MCF 10A (cell line): ENCODE measurements around the gene OTUD3. TPM values are rescaled to one million over a fixed set of nuclear protein-coding genes. Genes with fewer than 3 reads are reported as not detected.
A peak's percentile ranks its signal among the peaks of the same experiment; 100 is the strongest.

Source experiments
- BruUV-seq: library from RNA; stranded (reverse); fragments of 400-500 nt; replicated peaks from 2 replicates; lab custom pipeline; 2021; lab: Mats Ljungman, UMichigan
- CTCF ChIA-PET: fragments of 300-600 bp; sonication (Branson Sonifier 250); formaldehyde crosslinking; extraction: SDS; loops from one replicate; lab custom pipeline; 2021; ENCODE audit warnings: antibody characterized with exemption, inconsistent platforms; lab: Yijun Ruan, JAX
- POLR2A ChIA-PET: fragments of 300-600, 350-650 bp; sonication (Branson Sonifier 250); formaldehyde crosslinking; extraction: SDS; loops from one replicate; lab custom pipeline; 2020; ENCODE audit warnings: antibody characterized with exemption, inconsistent platforms; lab: Yijun Ruan, JAX
- DNase-seq: peaks from one replicate; pipeline ENCODE4 v3.0.0-alpha.2; 2018; ENCODE audit not compliant: unreplicated experiment
- H3K27ac Mint-ChIP-seq: one replicate; pipeline ENCODE4 v1.8.0; 2022; ENCODE audit warnings: mild to moderate bottlenecking, low read depth, mixed read lengths; ENCODE audit not compliant: unreplicated experiment
- H3K27me3 Mint-ChIP-seq: one replicate; pipeline ENCODE4 v1.8.0; 2022; ENCODE audit warnings: mixed read lengths; ENCODE audit not compliant: insufficient read depth, unreplicated experiment
- H3K36me3 Mint-ChIP-seq: one replicate; pipeline ENCODE4 v1.8.0; 2022; ENCODE audit warnings: mild to moderate bottlenecking, moderate library complexity, mixed read lengths; ENCODE audit not compliant: insufficient read depth, unreplicated experiment
- H3K4me1 Mint-ChIP-seq: one replicate; pipeline ENCODE4 v1.8.0; 2022; ENCODE audit warnings: mixed read lengths; ENCODE audit not compliant: insufficient read depth, unreplicated experiment
- H3K4me3 Mint-ChIP-seq: one replicate; pipeline ENCODE4 v1.8.0; 2022; ENCODE audit warnings: mild to moderate bottlenecking, moderate library complexity, mixed read lengths; ENCODE audit not compliant: unreplicated experiment
- H3K9me3 Mint-ChIP-seq: one replicate; pipeline ENCODE4 v1.8.0; 2022; ENCODE audit warnings: mixed read lengths; ENCODE audit not compliant: unreplicated experiment
- intact Hi-C: fragments of 100-400 bp; cut with micrococcal nuclease; formaldehyde crosslinking; loops from 2 replicates; pipeline ENCODE4 v1.14.1; 2022
- total RNA-seq: library from RNA; stranded (reverse); gene quantifications from 2 replicates; pipeline ENCODE4 v1.2.3, GENCODE V29; 2022
- TF ChIP-seq, protein P1 (sequence below): fragments of 200-600 bp; IDR thresholded peaks from one replicate; pipeline ENCODE4 v1.8.0; 2022; ENCODE audit warnings: antibody characterized with exemption, mild to moderate bottlenecking; ENCODE audit not compliant: unreplicated experiment

Gene OTUD3
- total RNA-seq, 1 experiment from 2014 or later = 11.6 TPM

DNA sequence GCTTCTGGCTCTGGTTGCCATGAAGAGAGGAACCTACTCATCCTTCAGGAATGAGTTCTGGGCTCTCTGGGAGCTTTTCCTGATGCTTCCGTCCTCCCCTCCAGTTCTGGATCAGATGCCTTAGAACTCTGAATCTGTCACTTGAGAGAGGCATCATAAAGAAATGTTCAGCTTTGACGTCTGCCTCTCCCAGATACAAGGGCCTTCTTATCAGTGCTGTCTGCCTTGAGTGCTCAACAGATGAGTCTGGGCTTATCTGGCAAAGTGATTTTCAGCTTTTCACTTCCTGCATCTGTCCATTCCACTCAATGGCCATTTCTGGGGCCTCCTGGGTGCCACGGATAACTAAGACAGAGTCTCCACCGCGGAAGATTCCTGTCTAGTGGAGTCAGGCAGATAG is 12.3 kb upstream of the OTUD3 start:
- no peak overlapping the region for H3K4me3 Mint-ChIP-seq
- H3K36me3 Mint-ChIP-seq = no peaks in the 10 kb centered on the region
- peaks cover 11% of the 10 kb centered on the region for H3K27me3 Mint-ChIP-seq
- no peaks in the 10 kb centered on the region for H3K9me3 Mint-ChIP-seq
- ChIA-PET POLR2A (no interaction called here), CTCF (interaction anchor here (0.7 kb wide), 2 partner anchors 65 to 208 kb away, joined by 3 to 6 read pairs; no protein-coding TSS in a partner anchor)
- no peak for DNase-seq
- H3K4me1 Mint-ChIP-seq = peaks cover 8% of the 10 kb centered on the region
- intact Hi-C loops = loop anchor here (5.0 kb wide), 1 partner anchor 108 kb away; no protein-coding TSS in a partner anchor
- no TSS peak for BruUV-seq
- H3K27ac Mint-ChIP-seq = no peak overlapping the region
- TF ChIP-seq, protein P1, sequence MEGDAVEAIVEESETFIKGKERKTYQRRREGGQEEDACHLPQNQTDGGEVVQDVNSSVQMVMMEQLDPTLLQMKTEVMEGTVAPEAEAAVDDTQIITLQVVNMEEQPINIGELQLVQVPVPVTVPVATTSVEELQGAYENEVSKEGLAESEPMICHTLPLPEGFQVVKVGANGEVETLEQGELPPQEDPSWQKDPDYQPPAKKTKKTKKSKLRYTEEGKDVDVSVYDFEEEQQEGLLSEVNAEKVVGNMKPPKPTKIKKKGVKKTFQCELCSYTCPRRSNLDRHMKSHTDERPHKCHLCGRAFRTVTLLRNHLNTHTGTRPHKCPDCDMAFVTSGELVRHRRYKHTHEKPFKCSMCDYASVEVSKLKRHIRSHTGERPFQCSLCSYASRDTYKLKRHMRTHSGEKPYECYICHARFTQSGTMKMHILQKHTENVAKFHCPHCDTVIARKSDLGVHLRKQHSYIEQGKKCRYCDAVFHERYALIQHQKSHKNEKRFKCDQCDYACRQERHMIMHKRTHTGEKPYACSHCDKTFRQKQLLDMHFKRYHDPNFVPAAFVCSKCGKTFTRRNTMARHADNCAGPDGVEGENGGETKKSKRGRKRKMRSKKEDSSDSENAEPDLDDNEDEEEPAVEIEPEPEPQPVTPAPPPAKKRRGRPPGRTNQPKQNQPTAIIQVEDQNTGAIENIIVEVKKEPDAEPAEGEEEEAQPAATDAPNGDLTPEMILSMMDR = no peak

DNA sequence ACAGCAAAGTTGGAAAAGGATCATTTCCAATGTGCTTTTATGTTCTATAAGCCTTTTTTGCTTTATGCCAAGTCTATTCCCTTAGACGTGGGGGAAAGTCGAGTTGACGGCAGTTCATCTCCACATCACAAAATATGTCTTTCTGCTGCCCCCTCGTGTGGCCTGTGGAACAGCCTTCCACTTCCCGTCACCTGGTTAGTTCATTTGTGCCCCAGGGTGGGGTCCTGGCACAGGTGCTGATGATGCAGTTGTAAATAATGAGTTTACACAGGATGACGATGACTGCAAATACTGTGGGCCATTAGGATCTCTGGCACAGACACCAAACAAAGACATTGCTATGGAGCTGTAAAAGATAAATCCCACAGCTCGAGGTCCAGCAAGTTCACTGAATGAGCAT is 10.0 kb upstream of the OTUD3 start:
- Mint-ChIP-seq H3K27me3 (peaks cover 11% of the 10 kb centered on the region), H3K36me3 (no peaks in the 10 kb centered on the region), H3K9me3 (no peaks in the 10 kb centered on the region), H3K4me3 (no peak overlapping the region), H3K4me1 (peaks cover 8% of the 10 kb centered on the region), H3K27ac (peak overlapping the region; percentile 84)
- no TSS peak for BruUV-seq
- peak; percentile 42 for DNase-seq
- TF ChIP-seq, protein P1 = no peak
- ChIA-PET POLR2A (no interaction called here), CTCF (interaction anchor here (0.6 to 0.7 kb wide), 3 partner anchors 11 to 338 kb away, joined by 3 read pairs; no protein-coding TSS in a partner anchor)
- intact Hi-C loops = loop anchor here (5.0 kb wide), 1 partner anchor 110 kb away; no protein-coding TSS in a partner anchor

DNA sequence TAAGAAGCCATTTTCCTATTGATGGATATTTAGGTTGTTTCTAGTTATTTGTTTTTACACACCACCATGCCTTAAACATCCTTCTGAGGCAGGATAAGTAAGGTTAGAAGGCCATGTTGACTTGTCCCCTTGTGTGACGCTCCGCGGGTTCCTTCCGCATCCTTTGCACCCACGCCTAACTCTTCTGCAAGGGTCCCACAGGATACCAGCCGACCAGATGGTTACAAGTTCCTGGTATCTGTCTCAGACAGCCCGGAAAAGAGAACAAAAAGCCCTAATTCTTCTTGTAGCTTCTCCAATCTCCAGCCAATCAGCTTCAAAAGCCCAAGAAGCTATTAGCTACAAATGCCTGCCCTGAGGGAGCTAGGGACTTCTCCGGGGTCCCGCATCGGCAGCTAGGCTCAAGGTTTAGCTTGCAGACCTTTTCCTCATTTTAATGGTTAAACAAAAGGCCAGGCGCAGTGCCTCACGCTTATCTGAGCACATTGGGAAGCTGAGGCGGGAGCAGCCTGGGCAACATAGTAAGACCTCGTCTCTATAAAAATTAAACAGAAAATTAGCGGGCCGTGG is 4.9 kb upstream of the OTUD3 start:
- Mint-ChIP-seq H3K36me3 (no peaks in the 10 kb centered on the region), H3K9me3 (no peaks in the 10 kb centered on the region), H3K4me1 (peaks cover 12% of the 10 kb centered on the region), H3K27ac (no peak overlapping the region), H3K27me3 (peaks cover 11% of the 10 kb centered on the region), H3K4me3 (no peak overlapping the region)
- intact Hi-C loops = no loop called here
- ChIA-PET CTCF (interaction anchor here (0.6 to 1.1 kb wide), 3 partner anchors 35 to 536 kb away, joined by 3 to 4 read pairs (median 3); no protein-coding TSS in a partner anchor), POLR2A (no interaction called here)
- BruUV-seq = no TSS peak
- TF ChIP-seq, protein P1 = no peak
- DNase-seq = no peak

DNA sequence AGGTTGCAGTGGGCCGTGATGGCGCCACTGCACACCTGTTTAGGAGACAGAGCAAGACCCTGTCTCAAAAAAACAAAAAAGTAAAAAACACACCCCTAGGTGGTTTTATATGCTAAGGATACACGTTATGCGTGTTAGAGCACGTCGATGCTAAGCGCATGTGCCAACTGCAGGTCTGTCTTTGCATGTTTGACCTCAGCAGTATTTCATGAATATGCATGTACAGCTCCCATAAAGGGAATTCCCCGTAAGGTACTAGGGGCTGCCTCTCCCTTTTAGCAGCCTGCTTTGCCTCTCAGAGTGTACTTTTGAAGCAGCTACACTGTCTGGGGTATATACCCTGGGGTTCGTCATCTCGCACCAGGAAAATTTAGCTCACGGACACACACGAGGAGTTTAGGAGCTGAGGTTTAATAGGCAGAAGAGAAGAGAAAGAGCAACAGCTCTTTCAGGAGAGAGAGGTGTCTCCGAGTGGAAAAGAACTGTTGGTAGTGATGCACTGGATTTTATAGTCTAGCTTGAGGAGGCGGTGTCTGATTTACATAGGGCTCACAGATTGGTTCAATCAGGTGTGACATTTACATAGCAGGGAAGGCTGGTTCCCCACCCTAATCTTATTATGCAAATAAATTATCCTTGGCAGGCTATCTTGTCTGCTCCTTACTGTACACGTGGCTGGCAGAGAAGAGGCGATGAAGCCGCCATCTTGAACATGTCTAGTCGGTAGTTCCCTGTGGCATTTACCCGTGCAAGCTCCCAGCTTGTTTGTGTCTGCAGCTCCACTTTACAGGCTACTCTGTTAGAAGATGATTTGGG is 4.2 kb upstream of the OTUD3 start:
- intact Hi-C loops = no loop called here
- DNase-seq = peak; percentile 66
- no peaks in the 10 kb centered on the region for H3K9me3 Mint-ChIP-seq
- H3K27ac Mint-ChIP-seq = no peak overlapping the region
- ChIA-PET POLR2A (no interaction called here), CTCF (interaction anchor here (0.7 to 1.1 kb wide), 2 partner anchors 96 to 537 kb away, joined by 3 to 4 read pairs; no protein-coding TSS in a partner anchor)
- BruUV-seq = no TSS peak
- H3K4me3 Mint-ChIP-seq = no peak overlapping the region
- TF ChIP-seq, protein P1 = no peak
- peaks cover 6% of the 10 kb centered on the region for H3K27me3 Mint-ChIP-seq
- H3K36me3 Mint-ChIP-seq = no peaks in the 10 kb centered on the region
- peaks cover 8% of the 10 kb centered on the region for H3K4me1 Mint-ChIP-seq
